ENCODE data around the gene GAK.
"Not testable (repeated sequence)": the region's sequence is repeated elsewhere in the genome, so short reads cannot be mapped to it uniquely, and the experiment has no call there.

Gene GAK

DNA sequence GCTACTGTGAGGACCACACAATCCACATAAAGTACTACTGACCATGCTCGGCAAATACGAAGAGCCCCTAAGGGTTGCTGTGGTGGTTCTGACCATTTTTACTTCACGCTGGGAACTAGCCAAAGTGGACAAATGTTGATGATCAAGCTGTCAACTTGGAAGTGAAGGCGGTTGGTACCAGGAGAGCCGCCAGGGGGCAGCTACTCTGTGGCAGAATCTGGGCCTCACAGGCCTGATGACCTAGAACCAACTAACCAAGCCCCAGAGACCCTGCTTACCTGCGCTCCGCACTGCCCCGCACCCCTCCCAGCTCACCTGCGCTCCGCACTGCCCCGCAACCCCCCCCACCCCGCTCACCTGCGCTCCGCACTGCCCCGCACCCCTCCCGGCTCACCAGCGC is 5.6 kb downstream of the GAK start:
- H3K27ac ChIP-seq (ENCODE audit: low read length) = no peak overlapping the region
- H3K36me3 ChIP-seq (ENCODE audit: control insufficient read depth, low read depth, low read length) = no peaks in the 10 kb centered on the region
- H3K9ac ChIP-seq (ENCODE audit: low read length) = no peak overlapping the region
- peaks cover 5% of the 10 kb centered on the region for H3K4me1 ChIP-seq (ENCODE audit: control insufficient read depth, low read depth, low read length)
- H3K4me3 ChIP-seq (ENCODE audit: low read length) = no peak overlapping the region
- no peaks in the 10 kb centered on the region for H3K27me3 ChIP-seq (ENCODE audit: control insufficient read depth, insufficient read depth, low read length)
- H3K9me3 ChIP-seq (ENCODE audit: control insufficient read depth, low read depth, low read length) = no peaks in the 10 kb centered on the region

DNA sequence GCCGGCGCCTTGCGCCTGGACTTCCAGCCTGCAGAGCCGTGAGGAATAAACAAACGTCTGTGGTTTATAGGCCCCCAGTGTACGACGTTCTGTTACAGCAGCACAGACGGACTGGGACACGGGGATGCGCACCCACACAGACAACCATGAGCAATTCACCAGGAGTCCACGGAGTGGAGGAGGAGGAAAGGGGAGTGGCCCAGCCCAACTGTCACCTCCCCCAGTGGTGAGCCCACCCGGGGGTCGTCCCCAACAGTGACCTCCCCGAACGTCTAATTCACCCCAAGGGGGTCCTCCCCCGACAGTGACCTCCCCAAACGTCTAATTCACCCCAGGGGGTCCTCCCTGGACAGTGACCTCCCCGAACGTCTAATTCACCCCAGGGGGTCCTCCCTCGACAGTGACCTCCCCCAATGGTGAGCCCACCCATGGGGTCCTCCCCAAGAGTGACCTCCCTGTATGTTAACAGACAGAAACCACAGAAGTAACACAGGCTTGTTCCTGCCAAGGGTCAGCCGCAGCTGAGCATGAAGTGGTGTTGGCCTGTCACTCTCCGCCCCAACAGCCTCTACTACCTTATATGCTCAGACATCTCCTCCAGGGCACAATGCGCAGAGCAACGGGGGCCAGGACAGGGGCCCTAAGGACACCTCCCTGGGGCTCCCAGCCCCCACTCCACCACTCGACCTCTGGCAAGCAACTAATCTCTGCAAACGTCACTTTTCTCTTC is 6.2 kb downstream of the GAK start:
- H3K9ac ChIP-seq (ENCODE audit: low read length) = no peak overlapping the region
- no peaks in the 10 kb centered on the region for H3K36me3 ChIP-seq (ENCODE audit: control insufficient read depth, low read depth, low read length)
- no peak overlapping the region for H3K27ac ChIP-seq (ENCODE audit: low read length)
- no peaks in the 10 kb centered on the region for H3K9me3 ChIP-seq (ENCODE audit: control insufficient read depth, low read depth, low read length)
- no peak overlapping the region for H3K4me3 ChIP-seq (ENCODE audit: low read length)
- H3K4me1 ChIP-seq (ENCODE audit: control insufficient read depth, low read depth, low read length) = peaks cover 1% of the 10 kb centered on the region
- no peaks in the 10 kb centered on the region for H3K27me3 ChIP-seq (ENCODE audit: control insufficient read depth, insufficient read depth, low read length)

DNA sequence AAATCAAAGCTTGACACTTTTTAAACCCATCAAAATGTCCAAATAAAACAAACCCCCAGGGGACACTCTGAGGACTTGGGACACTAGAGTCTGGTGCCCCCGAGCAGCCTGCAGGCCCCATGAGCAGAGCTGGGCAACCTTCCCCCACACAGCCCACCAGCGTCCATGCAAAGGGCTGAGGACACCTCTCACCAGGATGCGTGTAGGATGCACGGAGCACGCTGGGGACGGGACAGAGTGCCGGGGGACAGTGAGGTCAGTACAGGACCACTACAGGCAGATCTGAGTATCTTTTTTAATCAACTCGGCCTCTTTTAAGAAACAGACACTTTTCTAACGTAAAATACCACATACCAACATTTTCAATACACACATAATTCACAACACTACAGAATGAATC is 6.9 kb downstream of the GAK start:
- no peak overlapping the region for H3K4me3 ChIP-seq (ENCODE audit: low read length)
- H3K27me3 ChIP-seq (ENCODE audit: control insufficient read depth, insufficient read depth, low read length) = no peaks in the 10 kb centered on the region
- no peaks in the 10 kb centered on the region for H3K4me1 ChIP-seq (ENCODE audit: control insufficient read depth, low read depth, low read length)
- no peak overlapping the region for H3K27ac ChIP-seq (ENCODE audit: low read length)
- no peak overlapping the region for H3K9ac ChIP-seq (ENCODE audit: low read length)
- H3K9me3 ChIP-seq (ENCODE audit: control insufficient read depth, low read depth, low read length) = no peaks in the 10 kb centered on the region
- no peaks in the 10 kb centered on the region for H3K36me3 ChIP-seq (ENCODE audit: control insufficient read depth, low read depth, low read length)

DNA sequence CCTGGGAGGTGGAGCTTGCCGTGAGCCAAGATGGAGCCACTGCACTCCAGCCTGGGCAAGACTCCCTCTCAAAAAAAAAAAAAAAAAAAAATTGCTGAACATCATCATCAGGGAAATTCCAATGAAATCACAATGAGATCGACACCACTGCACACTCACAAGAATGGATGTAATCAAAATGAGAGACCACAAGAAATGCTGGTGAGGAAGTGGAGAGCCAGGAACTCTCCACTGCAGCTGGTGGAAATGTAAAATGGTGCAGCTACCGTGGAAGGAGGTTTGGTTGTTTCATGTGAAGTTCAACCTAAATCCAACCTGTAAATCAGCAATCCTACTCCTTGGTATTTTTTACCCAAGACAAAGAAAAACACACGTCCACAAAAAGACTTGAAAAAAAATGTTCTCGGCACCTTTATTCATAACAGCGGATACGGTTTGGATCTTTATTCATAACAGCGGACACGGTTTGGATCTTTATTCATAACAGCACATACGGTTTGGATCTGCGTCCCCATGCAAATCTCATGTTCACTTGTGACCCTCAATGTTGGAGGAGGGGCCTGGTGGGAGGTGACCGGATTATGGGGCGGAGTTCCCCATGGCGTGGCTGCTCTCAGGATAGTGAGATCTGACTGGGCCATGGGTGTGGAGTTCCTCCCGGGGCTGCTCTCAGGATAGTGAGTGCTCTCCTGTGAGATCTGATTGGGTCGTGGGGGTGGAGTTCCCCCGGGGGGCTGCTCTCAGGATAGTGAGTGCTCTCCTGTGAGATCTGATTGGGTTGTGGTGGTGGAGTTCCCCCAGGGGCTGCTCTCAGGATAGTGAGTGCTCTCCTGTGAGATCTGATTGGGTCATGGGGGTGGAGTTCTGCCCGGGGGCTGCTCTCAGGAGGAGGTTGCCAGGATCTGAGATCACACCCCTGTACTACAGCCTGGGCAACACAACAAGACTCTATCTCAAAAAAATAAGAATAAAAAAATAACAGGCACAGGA is 7.7 kb downstream of the GAK start:
- H3K27ac ChIP-seq (ENCODE audit: low read length) = no peak overlapping the region
- no peaks in the 10 kb centered on the region for H3K27me3 ChIP-seq (ENCODE audit: control insufficient read depth, insufficient read depth, low read length)
- no peaks in the 10 kb centered on the region for H3K36me3 ChIP-seq (ENCODE audit: control insufficient read depth, low read depth, low read length)
- no peaks in the 10 kb centered on the region for H3K4me1 ChIP-seq (ENCODE audit: control insufficient read depth, low read depth, low read length)
- no peaks in the 10 kb centered on the region for H3K9me3 ChIP-seq (ENCODE audit: control insufficient read depth, low read depth, low read length)
- no peak overlapping the region for H3K9ac ChIP-seq (ENCODE audit: low read length)
- no peak overlapping the region for H3K4me3 ChIP-seq (ENCODE audit: low read length)

DNA sequence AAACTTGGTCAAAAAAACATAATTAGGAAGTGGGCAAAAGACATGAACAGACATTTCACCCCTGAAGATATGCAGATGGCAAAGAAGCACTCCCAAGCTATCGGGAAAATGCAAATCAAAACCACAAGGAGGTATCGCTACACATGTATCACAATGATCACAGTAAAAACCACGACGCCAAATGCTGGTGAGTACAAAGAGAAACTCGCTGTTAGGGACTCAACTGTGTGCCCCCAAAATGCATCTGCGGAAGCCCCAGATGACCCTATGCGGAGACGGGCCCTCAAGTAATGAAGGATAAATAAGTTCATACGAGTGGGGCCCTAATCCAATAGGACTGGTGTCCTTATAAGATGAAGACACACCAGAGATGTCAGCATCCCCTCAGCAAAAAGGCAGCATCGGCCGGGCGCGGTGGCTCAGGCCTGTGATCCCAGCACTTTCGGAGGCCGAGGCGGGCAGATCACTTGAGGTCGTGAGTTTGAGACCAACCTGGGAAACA is 10.2 kb downstream of the GAK start:
- Histone ChIP-seq H3K4me1 (ENCODE audit: control insufficient read depth, low read depth, low read length) (no peaks in the 10 kb centered on the region), H3K36me3 (ENCODE audit: control insufficient read depth, low read depth, low read length) (no peaks in the 10 kb centered on the region), H3K9me3 (ENCODE audit: control insufficient read depth, low read depth, low read length) (no peaks in the 10 kb centered on the region), H3K4me3 (ENCODE audit: low read length) (no peak overlapping the region), H3K27me3 (ENCODE audit: control insufficient read depth, insufficient read depth, low read length) (no peaks in the 10 kb centered on the region), H3K27ac (ENCODE audit: low read length) (no peak overlapping the region), H3K9ac (ENCODE audit: low read length) (no peak overlapping the region)

DNA sequence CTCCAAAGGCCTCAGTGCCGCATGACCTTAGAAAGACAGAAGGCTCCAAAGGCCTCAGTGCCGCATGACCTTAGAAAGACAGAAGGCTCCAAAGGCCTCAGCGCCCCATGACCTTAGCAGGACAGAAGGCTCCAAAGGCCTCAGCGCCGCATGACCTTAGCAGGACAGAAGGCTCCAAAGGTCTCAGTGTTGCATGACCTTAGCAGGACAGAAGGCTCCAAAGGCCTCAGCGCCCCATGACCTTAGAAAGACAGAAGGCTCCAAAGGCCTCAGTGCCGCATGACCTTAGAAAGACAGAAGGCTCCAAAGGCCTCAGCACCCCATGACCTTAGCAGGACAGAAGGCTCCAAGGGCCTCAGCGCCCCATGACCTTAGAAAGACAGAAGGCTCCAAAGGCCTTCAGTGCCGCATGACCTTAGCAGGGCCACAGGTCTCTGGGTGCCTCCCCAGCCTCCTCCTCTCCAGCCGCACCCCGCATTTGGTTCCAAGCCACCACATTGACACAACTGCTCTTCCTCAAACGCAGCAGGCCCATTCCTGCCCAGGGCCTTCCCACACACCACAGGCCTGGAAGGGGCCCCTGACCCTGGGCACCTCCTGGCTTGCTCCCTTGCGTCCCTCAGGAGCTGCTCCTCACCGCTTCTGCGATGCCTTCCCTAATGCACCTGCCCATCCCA is 13.0 kb downstream of the GAK start:
- not testable (repeated sequence) for H3K9ac ChIP-seq (ENCODE audit: low read length); H3K27ac ChIP-seq (ENCODE audit: low read length); H3K36me3 ChIP-seq (ENCODE audit: control insufficient read depth, low read depth, low read length); H3K4me3 ChIP-seq (ENCODE audit: low read length); H3K4me1 ChIP-seq (ENCODE audit: control insufficient read depth, low read depth, low read length); H3K27me3 ChIP-seq (ENCODE audit: control insufficient read depth, insufficient read depth, low read length); H3K9me3 ChIP-seq (ENCODE audit: control insufficient read depth, low read depth, low read length)

DNA sequence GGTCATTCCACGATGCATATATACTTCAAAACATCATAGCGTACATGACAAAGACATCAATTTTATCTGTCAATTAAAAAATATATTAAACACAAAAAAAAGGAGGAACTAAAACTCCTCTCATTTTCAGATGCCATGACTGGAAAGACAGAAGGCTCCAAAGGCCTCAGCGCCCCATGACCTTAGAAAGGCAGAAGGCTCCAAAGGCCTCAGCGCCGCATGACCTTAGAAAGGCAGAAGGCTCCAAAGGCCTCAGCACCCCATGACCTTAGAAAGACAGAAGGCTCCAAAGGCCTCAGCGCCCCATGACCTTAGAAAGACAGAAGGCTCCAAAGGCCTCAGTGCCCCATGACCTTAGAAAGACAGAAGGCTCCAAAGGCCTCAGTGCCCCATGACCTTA is 13.5 kb downstream of the GAK start:
- not testable (repeated sequence) for H3K4me3 ChIP-seq (ENCODE audit: low read length); H3K4me1 ChIP-seq (ENCODE audit: control insufficient read depth, low read depth, low read length); H3K9me3 ChIP-seq (ENCODE audit: control insufficient read depth, low read depth, low read length); H3K27me3 ChIP-seq (ENCODE audit: control insufficient read depth, insufficient read depth, low read length); H3K36me3 ChIP-seq (ENCODE audit: control insufficient read depth, low read depth, low read length); H3K9ac ChIP-seq (ENCODE audit: low read length); H3K27ac ChIP-seq (ENCODE audit: low read length)

DNA sequence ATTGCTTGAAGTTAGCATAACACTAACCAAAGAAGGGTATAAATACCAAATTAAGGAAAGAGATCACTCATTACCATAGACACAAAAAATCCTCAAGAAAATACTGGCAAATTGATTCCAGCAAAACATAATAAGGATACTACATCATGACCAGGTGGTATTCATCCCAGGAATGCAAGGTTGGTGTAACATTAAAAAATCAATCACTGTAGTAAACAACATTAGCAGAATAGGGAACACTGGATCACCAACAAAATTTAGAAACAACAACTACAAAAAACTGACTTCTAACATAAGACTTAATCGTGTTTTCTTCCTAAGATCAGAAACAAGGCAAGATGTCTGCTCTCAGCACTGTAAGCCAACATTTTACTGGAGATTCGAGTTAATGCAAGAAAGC is 14.1 kb downstream of the GAK start:
- Histone ChIP-seq H3K4me1 (ENCODE audit: control insufficient read depth, low read depth, low read length) (no peaks in the 10 kb centered on the region), H3K9ac (ENCODE audit: low read length) (no peak overlapping the region), H3K27me3 (ENCODE audit: control insufficient read depth, insufficient read depth, low read length) (no peaks in the 10 kb centered on the region), H3K27ac (ENCODE audit: low read length) (no peak overlapping the region), H3K9me3 (ENCODE audit: control insufficient read depth, low read depth, low read length) (no peaks in the 10 kb centered on the region), H3K36me3 (ENCODE audit: control insufficient read depth, low read depth, low read length) (no peaks in the 10 kb centered on the region), H3K4me3 (ENCODE audit: low read length) (no peak overlapping the region)

DNA sequence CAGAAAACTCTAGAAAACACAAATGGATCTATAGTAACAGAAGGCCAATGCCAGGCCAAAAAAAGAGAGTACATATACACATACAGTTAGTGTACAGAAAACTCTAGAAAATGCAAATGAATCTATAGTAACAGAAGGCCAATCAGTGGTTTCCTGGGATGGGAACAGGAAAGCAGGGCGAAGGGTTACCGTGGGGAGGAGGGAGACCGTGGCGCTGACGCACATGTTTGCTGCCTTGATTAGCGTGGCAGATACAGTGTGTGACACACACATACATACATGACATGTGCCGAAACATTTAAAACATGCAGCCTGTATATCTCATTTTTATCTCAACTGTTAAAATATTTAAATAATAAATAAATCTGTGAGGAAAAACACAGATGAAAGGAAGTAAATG is 14.7 kb downstream of the GAK start:
- no peaks in the 10 kb centered on the region for H3K27me3 ChIP-seq (ENCODE audit: control insufficient read depth, insufficient read depth, low read length)
- no peaks in the 10 kb centered on the region for H3K36me3 ChIP-seq (ENCODE audit: control insufficient read depth, low read depth, low read length)
- no peak overlapping the region for H3K9ac ChIP-seq (ENCODE audit: low read length)
- H3K4me3 ChIP-seq (ENCODE audit: low read length) = no peak overlapping the region
- H3K9me3 ChIP-seq (ENCODE audit: control insufficient read depth, low read depth, low read length) = no peaks in the 10 kb centered on the region
- no peak overlapping the region for H3K27ac ChIP-seq (ENCODE audit: low read length)
- peaks cover 3% of the 10 kb centered on the region for H3K4me1 ChIP-seq (ENCODE audit: control insufficient read depth, low read depth, low read length)

DNA sequence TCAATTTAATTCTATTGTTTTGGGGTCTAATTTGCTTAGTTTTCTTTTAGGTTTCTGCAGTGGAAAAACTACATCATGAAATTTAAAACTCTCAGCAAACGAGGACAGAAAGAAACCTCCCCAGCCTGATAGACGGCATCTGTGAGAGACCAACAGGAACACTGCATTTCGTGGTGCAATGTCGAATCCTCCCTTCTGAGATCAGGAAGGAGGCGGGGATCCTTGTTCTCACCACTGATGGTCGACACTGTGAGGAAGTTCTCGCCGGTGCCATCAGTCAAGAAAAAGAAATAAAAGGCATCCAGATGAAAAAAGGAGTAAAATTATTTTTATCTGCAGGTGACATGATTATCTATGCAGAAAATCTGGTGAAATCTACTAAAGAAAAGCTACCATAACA is 16.5 kb downstream of the GAK start:
- H3K27me3 ChIP-seq (ENCODE audit: control insufficient read depth, insufficient read depth, low read length) = no peaks in the 10 kb centered on the region
- H3K36me3 ChIP-seq (ENCODE audit: control insufficient read depth, low read depth, low read length) = peaks cover 4% of the 10 kb centered on the region
- H3K4me1 ChIP-seq (ENCODE audit: control insufficient read depth, low read depth, low read length) = peaks cover 5% of the 10 kb centered on the region
- H3K4me3 ChIP-seq (ENCODE audit: low read length) = no peak overlapping the region
- H3K27ac ChIP-seq (ENCODE audit: low read length) = no peak overlapping the region
- H3K9ac ChIP-seq (ENCODE audit: low read length) = no peak overlapping the region
- H3K9me3 ChIP-seq (ENCODE audit: control insufficient read depth, low read depth, low read length) = no peaks in the 10 kb centered on the region

DNA sequence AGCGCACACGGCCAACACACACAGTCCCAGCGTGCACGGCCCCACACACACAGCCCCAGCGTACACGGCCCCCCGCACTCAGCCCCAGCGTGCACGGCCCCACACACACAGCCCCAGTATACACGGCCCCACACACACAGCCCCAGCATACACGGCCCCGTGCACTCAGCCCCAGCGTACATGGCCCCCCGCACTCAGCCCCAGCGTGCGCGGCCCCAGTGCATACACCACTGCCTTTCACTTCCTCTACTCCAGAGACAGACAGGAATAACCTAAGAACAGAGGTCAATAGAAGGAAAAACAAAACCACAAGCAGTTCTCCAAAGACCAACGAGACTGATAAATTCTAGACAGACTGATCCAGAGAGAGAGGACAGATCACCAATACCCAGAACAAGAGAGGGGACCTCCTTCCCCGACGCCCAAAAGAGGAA is 17.1 kb downstream of the GAK start:
- H3K9me3 ChIP-seq (ENCODE audit: control insufficient read depth, low read depth, low read length) = no peaks in the 10 kb centered on the region
- H3K36me3 ChIP-seq (ENCODE audit: control insufficient read depth, low read depth, low read length) = peaks cover 4% of the 10 kb centered on the region
- no peak overlapping the region for H3K9ac ChIP-seq (ENCODE audit: low read length)
- no peak overlapping the region for H3K27ac ChIP-seq (ENCODE audit: low read length)
- H3K4me3 ChIP-seq (ENCODE audit: low read length) = no peak overlapping the region
- no peaks in the 10 kb centered on the region for H3K27me3 ChIP-seq (ENCODE audit: control insufficient read depth, insufficient read depth, low read length)
- H3K4me1 ChIP-seq (ENCODE audit: control insufficient read depth, low read depth, low read length) = peaks cover 5% of the 10 kb centered on the region

Measured in iPS-18a (cell line).